ENCODE results near the gene TEX35. TPM values are rescaled to one million over a fixed set of nuclear protein-coding genes. Genes with fewer than 3 reads are reported as not detected.
"Not testable (repeated sequence)": the region's sequence is repeated elsewhere in the genome, so short reads cannot be mapped to it uniquely, and the experiment has no call there.

TEX35 gene
- total RNA-seq, 4 donors from 2014 or later, result not detected

DNA sequence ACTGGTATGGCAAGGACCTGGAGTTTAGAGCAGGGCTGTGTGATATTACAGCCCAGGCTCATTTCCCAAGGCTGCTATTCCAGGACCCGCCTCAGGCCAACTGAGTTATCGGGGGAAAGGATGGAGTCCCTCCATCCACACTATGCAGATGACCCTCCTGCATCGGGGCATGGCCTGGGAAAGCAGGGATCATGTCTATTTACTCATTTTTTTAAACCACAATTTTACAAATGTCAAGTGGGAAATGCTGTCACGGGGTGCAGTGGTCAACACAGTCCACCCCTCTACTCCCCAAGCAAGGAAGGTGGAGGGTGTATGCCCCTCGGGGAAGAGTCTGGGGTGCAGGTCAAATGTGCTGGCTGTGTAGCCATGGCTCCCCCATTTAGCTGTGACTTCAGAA lies 10.1 kb upstream of the TEX35 start:
- TF ChIP-seq EP300 (IDR thresholded peaks at IDR 0.05; ENCODE audit: low read depth) (no peak), POLR2AphosphoS5 (IDR thresholded peaks at IDR 0.05) (no peak), POLR2A (IDR thresholded peaks at IDR 0.05) (no peak)
- TF ChIP-seq, protein P1, sequence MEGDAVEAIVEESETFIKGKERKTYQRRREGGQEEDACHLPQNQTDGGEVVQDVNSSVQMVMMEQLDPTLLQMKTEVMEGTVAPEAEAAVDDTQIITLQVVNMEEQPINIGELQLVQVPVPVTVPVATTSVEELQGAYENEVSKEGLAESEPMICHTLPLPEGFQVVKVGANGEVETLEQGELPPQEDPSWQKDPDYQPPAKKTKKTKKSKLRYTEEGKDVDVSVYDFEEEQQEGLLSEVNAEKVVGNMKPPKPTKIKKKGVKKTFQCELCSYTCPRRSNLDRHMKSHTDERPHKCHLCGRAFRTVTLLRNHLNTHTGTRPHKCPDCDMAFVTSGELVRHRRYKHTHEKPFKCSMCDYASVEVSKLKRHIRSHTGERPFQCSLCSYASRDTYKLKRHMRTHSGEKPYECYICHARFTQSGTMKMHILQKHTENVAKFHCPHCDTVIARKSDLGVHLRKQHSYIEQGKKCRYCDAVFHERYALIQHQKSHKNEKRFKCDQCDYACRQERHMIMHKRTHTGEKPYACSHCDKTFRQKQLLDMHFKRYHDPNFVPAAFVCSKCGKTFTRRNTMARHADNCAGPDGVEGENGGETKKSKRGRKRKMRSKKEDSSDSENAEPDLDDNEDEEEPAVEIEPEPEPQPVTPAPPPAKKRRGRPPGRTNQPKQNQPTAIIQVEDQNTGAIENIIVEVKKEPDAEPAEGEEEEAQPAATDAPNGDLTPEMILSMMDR (IDR thresholded peaks at IDR 0.05), result no peak
- in situ Hi-C loops (cut with MboI; ENCODE audit: low pct_ligation_motif_present in 1 of 4, low pct_unique_long_range_greater_than_20kb in 1 of 4, low sequenced_read_pairs in 3 of 4), result loop anchor here in 3 of 4 donors (10.0 kb wide), 2 partner anchors 198 to 208 kb away; no protein-coding TSS in a partner anchor
- Histone ChIP-seq H3K4me3 (no peak overlapping the region), H3K27me3 (no peaks in the 10 kb centered on the region), H3K9me3 (no peaks in the 10 kb centered on the region), H3K36me3 (no peaks in the 10 kb centered on the region), H3K4me1 (no peaks in the 10 kb centered on the region), H3K27ac (no peak overlapping the region)
- WGBS, 2 donors (ENCODE audit: low coverage in 1 of 2), result 83% methylated on average over 5 of the region's 5 CpGs; no CpG with 5 or more reads in 1 of the 2 donors
- DNase-seq, result no peak
- intact Hi-C loops (cut with DNase I; ENCODE audit: low total_unique reads), result loop anchor here (10.0 kb wide), 1 partner anchor 198 kb away; no protein-coding TSS in a partner anchor

DNA sequence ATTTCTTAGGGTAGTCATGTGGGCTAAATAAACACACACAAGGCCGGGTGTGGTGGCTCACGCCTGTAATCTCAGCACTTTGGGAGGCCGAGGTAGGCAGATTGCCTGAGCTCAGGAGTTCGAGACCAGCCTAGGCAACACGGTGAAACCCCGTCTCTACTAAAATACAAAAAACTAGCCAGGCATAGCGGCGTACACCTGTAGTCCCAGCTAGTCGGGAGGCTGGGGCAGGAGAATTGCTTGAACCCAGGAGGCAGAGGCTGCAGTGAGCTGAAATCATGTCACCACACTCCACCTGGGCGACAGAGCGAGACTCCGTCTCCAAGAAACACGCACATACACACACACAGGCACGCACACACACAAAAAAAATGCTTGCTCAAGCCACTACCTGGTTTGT lies 9.6 kb upstream of the TEX35 start:
- WGBS, 2 donors (ENCODE audit: low coverage in 1 of 2), result 87 to 94% methylated on average over 3 to 14 of the region's 14 CpGs
- in situ Hi-C loops (cut with MboI; ENCODE audit: low pct_ligation_motif_present in 1 of 4, low pct_unique_long_range_greater_than_20kb in 1 of 4, low sequenced_read_pairs in 3 of 4), result loop anchor here in 3 of 4 donors (10.0 kb wide), 2 partner anchors 199 to 209 kb away; no protein-coding TSS in a partner anchor
- not testable (repeated sequence) for H3K4me1 ChIP-seq

DNA sequence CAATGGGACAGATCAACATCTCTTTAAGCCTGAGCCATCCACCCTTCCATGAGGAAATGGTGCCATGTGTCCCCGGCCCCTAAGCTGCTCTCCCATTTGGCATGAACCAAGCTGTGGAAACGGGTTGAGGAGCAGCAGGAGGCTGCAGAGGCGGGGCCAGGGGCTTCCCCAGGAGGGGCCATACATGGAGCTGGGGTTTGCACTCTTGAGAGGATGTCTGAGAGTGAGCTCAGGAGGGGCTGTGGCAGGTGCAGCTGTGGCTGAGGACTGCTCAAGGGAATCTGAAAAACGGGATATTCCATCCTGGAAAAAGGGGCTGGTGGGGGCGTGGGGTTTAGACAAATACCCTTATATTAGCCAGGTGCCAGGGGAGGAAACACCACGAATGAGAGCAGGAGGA lies 9.1 kb upstream of the TEX35 start:
- Histone ChIP-seq H3K9me3 (no peaks in the 10 kb centered on the region), H3K4me3 (no peak overlapping the region), H3K27me3 (no peaks in the 10 kb centered on the region), H3K36me3 (no peaks in the 10 kb centered on the region), H3K4me1 (no peaks in the 10 kb centered on the region), H3K27ac (no peak overlapping the region)
- intact Hi-C loops (cut with DNase I; ENCODE audit: low total_unique reads) (loop anchor here (10.0 kb wide), 1 partner anchor 199 kb away; no protein-coding TSS in a partner anchor), in situ Hi-C loops (cut with MboI; ENCODE audit: low pct_ligation_motif_present in 1 of 4, low pct_unique_long_range_greater_than_20kb in 1 of 4, low sequenced_read_pairs in 3 of 4) (loop anchor here in 3 of 4 donors (10.0 kb wide), 2 partner anchors 199 to 209 kb away; no protein-coding TSS in a partner anchor)
- TF ChIP-seq POLR2A (IDR thresholded peaks at IDR 0.05) (no peak), POLR2AphosphoS5 (IDR thresholded peaks at IDR 0.05) (no peak), EP300 (IDR thresholded peaks at IDR 0.05; ENCODE audit: low read depth) (no peak)
- TF ChIP-seq, protein P1 (IDR thresholded peaks at IDR 0.05), result no peak
- 52 to 75% methylated on average over 6 of the region's 6 CpGs for WGBS, 2 donors (ENCODE audit: low coverage in 1 of 2)
- no peak for DNase-seq

More for the DNA sequence above, 9.6 kb upstream of the TEX35 start:
- intact Hi-C loops (cut with DNase I; ENCODE audit: low total_unique reads), result loop anchor here (10.0 kb wide), 1 partner anchor 199 kb away; no protein-coding TSS in a partner anchor
- H3K36me3 ChIP-seq, DNase-seq, H3K4me3 ChIP-seq, H3K27ac ChIP-seq, H3K9me3 ChIP-seq, H3K27me3 ChIP-seq: not testable (repeated sequence)

DNA sequence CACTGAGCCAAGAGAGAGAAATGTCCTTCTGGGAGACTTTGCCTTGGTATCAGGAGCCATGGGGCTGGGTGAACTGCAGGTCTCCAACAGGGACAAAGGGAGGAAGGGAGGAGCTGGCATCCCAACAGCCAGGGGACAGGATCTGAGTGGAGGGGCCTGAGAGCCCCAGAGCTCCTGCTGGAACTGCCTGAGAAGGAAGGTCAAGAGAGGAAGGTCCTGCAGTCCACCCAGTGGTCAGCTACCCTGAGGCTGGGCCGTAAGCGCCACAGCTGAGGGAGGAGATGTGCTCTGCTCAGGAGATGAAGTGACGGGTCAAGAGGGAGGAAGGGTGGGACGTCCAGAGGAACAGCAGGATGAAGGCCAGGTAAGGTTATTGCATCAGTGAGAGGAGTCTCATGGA lies 8.6 kb upstream of the TEX35 start:
- in situ Hi-C loops (cut with MboI; ENCODE audit: low pct_ligation_motif_present in 1 of 4, low pct_unique_long_range_greater_than_20kb in 1 of 4, low sequenced_read_pairs in 3 of 4), result loop anchor here in 3 of 4 donors (10.0 kb wide), 2 partner anchors 199 to 209 kb away; no protein-coding TSS in a partner anchor
- intact Hi-C loops (cut with DNase I; ENCODE audit: low total_unique reads), result loop anchor here (10.0 kb wide), 1 partner anchor 199 kb away; no protein-coding TSS in a partner anchor
- Histone ChIP-seq H3K4me3 (no peak overlapping the region), H3K9me3 (no peaks in the 10 kb centered on the region), H3K27me3 (no peaks in the 10 kb centered on the region), H3K27ac (no peak overlapping the region), H3K36me3 (no peaks in the 10 kb centered on the region), H3K4me1 (no peaks in the 10 kb centered on the region)
- 81% methylated on average over 4 of the region's 4 CpGs; no CpG with 5 or more reads in 1 of the 2 donors for WGBS, 2 donors (ENCODE audit: low coverage in 1 of 2)
- TF ChIP-seq, protein P1 (IDR thresholded peaks at IDR 0.05), result no peak
- TF ChIP-seq POLR2AphosphoS5 (IDR thresholded peaks at IDR 0.05), result no peak
- no peak for DNase-seq

Data from transverse colon (tissue), 4 donors.